ENCODE data around the gene LAMA1. TPM values are rescaled to one million over a fixed set of nuclear protein-coding genes. Genes with fewer than 3 reads are reported as not detected.

LAMA1 gene
- total RNA-seq, 2 experiments from 2014 or later = not detected

DNA sequence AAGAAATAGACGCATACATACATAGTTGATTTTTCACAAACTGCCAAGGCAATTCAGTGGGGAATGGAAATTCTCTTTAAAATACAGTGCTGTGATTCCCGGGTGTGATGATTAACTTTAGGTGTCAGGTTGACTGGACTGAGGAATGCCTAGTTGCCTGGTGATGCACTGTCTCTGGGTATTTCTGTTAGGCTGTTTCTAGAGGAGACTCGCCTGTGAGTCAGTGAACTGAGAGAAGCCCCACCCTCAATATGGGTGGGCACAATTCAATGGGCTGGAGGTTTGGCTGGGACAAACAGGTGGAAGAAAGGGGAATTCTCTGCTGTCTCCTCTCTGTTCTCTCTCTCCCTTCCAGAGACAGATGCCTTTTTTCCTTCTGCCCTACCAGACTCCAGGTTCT, 200.5 kb downstream of the LAMA1 start:
- no peaks in the 10 kb centered on the region for H3K27me3 Mint-ChIP-seq
- intact Hi-C loops (cut with micrococcal nuclease) = no loop called here
- no peak overlapping the region for H3K4me3 Mint-ChIP-seq
- H3K27ac Mint-ChIP-seq = no peak overlapping the region
- no peak for DNase-seq
- no peaks in the 10 kb centered on the region for H3K36me3 Mint-ChIP-seq
- H3K4me1 Mint-ChIP-seq (ENCODE audit: low read depth) = no peaks in the 10 kb centered on the region
- peaks cover 8% of the 10 kb centered on the region for H3K9me3 Mint-ChIP-seq
- POLR2A ChIA-PET = no interaction called here
- CTCF ChIA-PET = no interaction called here

DNA sequence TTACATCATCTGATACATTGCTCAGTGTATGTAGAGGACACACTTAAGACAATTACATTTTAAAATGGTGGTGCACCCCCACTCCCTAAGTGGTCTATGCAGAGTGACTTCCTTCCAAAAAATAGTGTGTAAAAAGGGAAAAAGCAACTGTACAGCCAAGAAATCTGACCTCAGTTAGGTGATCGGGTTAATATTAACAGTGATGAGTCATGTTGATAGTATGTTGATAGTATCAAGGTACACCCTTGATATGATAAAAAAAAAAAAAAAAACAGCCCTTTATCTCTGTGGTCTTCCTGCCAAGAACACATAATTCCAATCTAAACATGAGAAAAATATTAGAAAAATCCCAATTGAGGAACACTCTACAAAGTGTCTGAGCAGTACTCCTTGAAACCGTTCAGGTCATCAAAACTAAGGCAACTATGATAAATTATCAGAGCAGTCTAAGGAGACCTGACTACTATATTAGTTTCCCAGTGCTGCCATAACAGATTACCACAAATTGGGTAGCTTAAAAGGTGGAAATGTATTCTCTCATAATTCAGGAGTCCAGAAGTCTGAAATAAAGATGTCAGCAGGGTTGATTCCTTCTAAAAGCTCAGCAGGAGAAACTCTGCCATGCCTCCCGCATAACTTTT, 216.2 kb downstream of the LAMA1 start:
- Mint-ChIP-seq H3K27ac (no peak overlapping the region), H3K4me3 (no peak overlapping the region), H3K36me3 (peaks cover 3% of the 10 kb centered on the region), H3K27me3 (no peaks in the 10 kb centered on the region), H3K4me1 (ENCODE audit: low read depth) (no peaks in the 10 kb centered on the region), H3K9me3 (peaks cover 17% of the 10 kb centered on the region)
- CTCF ChIA-PET = no interaction called here
- intact Hi-C loops (cut with micrococcal nuclease) = no loop called here
- POLR2A ChIA-PET = no interaction called here
- no peak for DNase-seq

DNA sequence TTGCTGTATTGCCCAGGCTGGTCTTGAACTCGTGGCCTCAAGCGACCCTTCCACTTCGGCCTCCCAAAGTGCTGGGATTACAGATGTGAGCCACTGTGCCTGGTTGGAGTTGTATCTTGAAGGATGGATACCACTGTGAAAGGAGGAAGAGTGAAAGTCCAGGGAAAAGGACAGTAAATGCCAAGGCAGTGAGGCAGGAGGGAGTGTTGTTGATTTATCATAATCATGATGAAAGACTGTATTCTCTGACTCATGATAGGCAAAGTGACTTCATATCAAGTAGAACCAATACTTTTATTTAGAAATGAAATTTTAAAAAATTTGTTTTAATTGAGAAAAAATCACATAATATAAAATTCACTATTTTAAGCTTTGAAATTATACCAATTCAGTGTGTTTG, 225.8 kb downstream of the LAMA1 start:
- DNase-seq = no peak
- H3K9me3 Mint-ChIP-seq = peaks cover 2% of the 10 kb centered on the region
- intact Hi-C loops (cut with micrococcal nuclease) = no loop called here
- H3K36me3 Mint-ChIP-seq = no peaks in the 10 kb centered on the region
- no peaks in the 10 kb centered on the region for H3K4me1 Mint-ChIP-seq (ENCODE audit: low read depth)
- no peak overlapping the region for H3K4me3 Mint-ChIP-seq
- ChIA-PET POLR2A (no interaction called here), CTCF (no interaction called here)
- no peaks in the 10 kb centered on the region for H3K27me3 Mint-ChIP-seq
- no peak overlapping the region for H3K27ac Mint-ChIP-seq

Other genes with a start within 250 kb of the LAMA1 start
- gene LRRC30, start 113.3 kb upstream of the LAMA1 start, total RNA-seq = not detected

Measured in activated CD4-positive, alpha-beta memory T cell treated with anti-CD3 and anti-CD28 coated beads for 36 hours (primary cell).